ENCODE data around the gene CSNK2A1. TPM values are rescaled to one million over a fixed set of nuclear protein-coding genes. Genes with fewer than 3 reads are reported as not detected.

The CSNK2A1 gene
- total RNA-seq, 1 donor from 2014 or later = 228 TPM

GRCh38 chr20:561437-562231 is 18.0 kb upstream of the CSNK2A1 start:
- DNase-seq (ENCODE audit: low read depth) = no peak
- no peak overlapping the region for H3K4me3 ChIP-seq (ENCODE audit: low read depth, low read length)
- TF ChIP-seq CTCF (IDR thresholded peaks at IDR 0.05; ENCODE audit: insufficient read depth, low read length, poor library complexity, severe bottlenecking) = peak; percentile 96
- peaks cover 8% of the 10 kb centered on the region for H3K27me3 ChIP-seq (ENCODE audit: control insufficient read depth, insufficient read depth, low read length)
- H3K36me3 ChIP-seq (ENCODE audit: control insufficient read depth, insufficient read depth, low read length) = no peaks in the 10 kb centered on the region

- Histone ChIP-seq H3K27me3 (ENCODE audit: control insufficient read depth, insufficient read depth, low read length) (peaks cover 8% of the 10 kb centered on the region), H3K4me3 (ENCODE audit: low read depth, low read length) (no peak overlapping the region), H3K36me3 (ENCODE audit: control insufficient read depth, insufficient read depth, low read length) (no peaks in the 10 kb centered on the region)
- no peak for TF ChIP-seq CTCF (IDR thresholded peaks at IDR 0.05; ENCODE audit: insufficient read depth, low read length, poor library complexity, severe bottlenecking)
- DNase-seq (ENCODE audit: low read depth) = no peak
Observed at GRCh38 chr20:560680-561079, 17.1 kb upstream of the CSNK2A1 start.

- no peak for TF ChIP-seq CTCF (IDR thresholded peaks at IDR 0.05; ENCODE audit: insufficient read depth, low read length, poor library complexity, severe bottlenecking)
- H3K27me3 ChIP-seq (ENCODE audit: control insufficient read depth, insufficient read depth, low read length) = peaks cover 8% of the 10 kb centered on the region
Observed at GRCh38 chr20:558117-558516, 14.5 kb upstream of the CSNK2A1 start.

GRCh38 chr20:556984-557383 is 13.4 kb upstream of the CSNK2A1 start:
- TF ChIP-seq CTCF (IDR thresholded peaks at IDR 0.05; ENCODE audit: insufficient read depth, low read length, poor library complexity, severe bottlenecking) = no peak
- Histone ChIP-seq H3K27me3 (ENCODE audit: control insufficient read depth, insufficient read depth, low read length) (peaks cover 3% of the 10 kb centered on the region), H3K36me3 (ENCODE audit: control insufficient read depth, insufficient read depth, low read length) (no peaks in the 10 kb centered on the region), H3K4me3 (ENCODE audit: low read depth, low read length) (no peak overlapping the region)
- no peak for DNase-seq (ENCODE audit: low read depth)

More at GRCh38 chr20:558117-558516, 14.5 kb upstream of the CSNK2A1 start:
- Histone ChIP-seq H3K36me3 (ENCODE audit: control insufficient read depth, insufficient read depth, low read length) (no peaks in the 10 kb centered on the region), H3K4me3 (ENCODE audit: low read depth, low read length) (no peak overlapping the region)
- DNase-seq (ENCODE audit: low read depth) = no peak

GRCh38 chr20:555976-556385 is 12.4 kb upstream of the CSNK2A1 start:
- DNase-seq (ENCODE audit: low read depth) = no peak
- Histone ChIP-seq H3K4me3 (ENCODE audit: low read depth, low read length) (no peak overlapping the region), H3K36me3 (ENCODE audit: control insufficient read depth, insufficient read depth, low read length) (no peaks in the 10 kb centered on the region), H3K27me3 (ENCODE audit: control insufficient read depth, insufficient read depth, low read length) (no peaks in the 10 kb centered on the region)
- TF ChIP-seq CTCF (IDR thresholded peaks at IDR 0.05; ENCODE audit: insufficient read depth, low read length, poor library complexity, severe bottlenecking) = no peak

- no peak overlapping the region for H3K4me3 ChIP-seq (ENCODE audit: low read depth, low read length)
- DNase-seq (ENCODE audit: low read depth) = no peak
- no peaks in the 10 kb centered on the region for H3K36me3 ChIP-seq (ENCODE audit: control insufficient read depth, insufficient read depth, low read length)
- TF ChIP-seq CTCF (IDR thresholded peaks at IDR 0.05; ENCODE audit: insufficient read depth, low read length, poor library complexity, severe bottlenecking) = no peak
- no peaks in the 10 kb centered on the region for H3K27me3 ChIP-seq (ENCODE audit: control insufficient read depth, insufficient read depth, low read length)
Observed at GRCh38 chr20:550611-551010, 7.0 kb upstream of the CSNK2A1 start.

Data from kidney epithelial cell (primary cell).